Nucleus accumbens (tissue), 56 donors: Measurements from ENCODE around the gene TBX20.
"Not testable (repeated sequence)": the region's sequence is repeated elsewhere in the genome, so short reads cannot be mapped to it uniquely, and the experiment has no call there.

Experiments
- DNase-seq, 56 donors: peaks; one replicate each; lab custom pipeline; 2025; lab: John Stamatoyannopoulos, UW

Gene TBX20

GRCh38 chr7:35255443-35256255, 1.7 kb upstream of the TBX20 start:
- DNase-seq = no peak

- DNase-seq = no peak
These were observed 869 bp upstream of the TBX20 start for GRCh38 chr7:35254496-35255442.

GRCh38 chr7:35253460-35253709, 515 bp downstream of the TBX20 start:
- no peak for DNase-seq

- DNase-seq = no peak
These were observed 1.1 kb downstream of the TBX20 start for GRCh38 chr7:35252612-35253459.

- no peak for DNase-seq
These were observed 2.1 kb downstream of the TBX20 start for GRCh38 chr7:35251606-35252310.

GRCh38 chr7:35250941-35251340, 3.0 kb downstream of the TBX20 start:
- no peak for DNase-seq

GRCh38 chr7:35250452-35250851, 3.4 kb downstream of the TBX20 start:
- DNase-seq = no peak

- DNase-seq = no peak
These were observed 4.4 kb downstream of the TBX20 start for GRCh38 chr7:35249537-35249907.

- no peak for DNase-seq
These were observed 5.0 kb downstream of the TBX20 start for GRCh38 chr7:35248576-35249536.

GRCh38 chr7:35246819-35247218, 7.1 kb downstream of the TBX20 start:
- DNase-seq = no peak

GRCh38 chr7:35241884-35242283, 12.0 kb downstream of the TBX20 start:
- DNase-seq = peak in 2 of 56 donors; percentile 10 to 11

GRCh38 chr7:35241436-35241835, 12.5 kb downstream of the TBX20 start:
- no peak for DNase-seq

GRCh38 chr7:35241008-35241407, 12.9 kb downstream of the TBX20 start:
- not testable (repeated sequence) for DNase-seq

GRCh38 chr7:35238456-35238855, 15.4 kb downstream of the TBX20 start:
- DNase-seq = not testable (repeated sequence)

- DNase-seq = no peak
These were observed 20.9 kb downstream of the TBX20 start for GRCh38 chr7:35232994-35233393.

- not testable (repeated sequence) for DNase-seq
These were observed 22.7 kb downstream of the TBX20 start for GRCh38 chr7:35231221-35231620.

- not testable (repeated sequence) for DNase-seq
These were observed 24.7 kb downstream of the TBX20 start for GRCh38 chr7:35229116-35229780.

- DNase-seq = not testable (repeated sequence)
These were observed 25.3 kb downstream of the TBX20 start for GRCh38 chr7:35228496-35229051.
